Right cardiac atrium (tissue), 5 donors: ENCODE measurements around the gene GLP2R. TPM values are rescaled to one million over a fixed set of nuclear protein-coding genes. Genes with fewer than 3 reads are reported as not detected.

Source experiments
- ATAC-seq, 2 donors: fragments of 200-7000 bp; cut with Tn5 transposase; one replicate each; pipeline versions ENCODE4 v1.8.0 to v1.9.1; 2020; ENCODE audit warnings: moderate library complexity in 2 of 2, mild to moderate bottlenecking in 1 of 2
- DNase-seq, 3 donors: peaks; one replicate each; pipeline ENCODE4 v3.0.0-alpha.2; 2020
- H3K27ac ChIP-seq: one replicate; pipeline ENCODE4 v1.5.1; 2013; ENCODE audit warnings: mild to moderate bottlenecking, low read length, control low read depth, moderate library complexity
- H3K27me3 ChIP-seq: one replicate; pipeline ENCODE4 v1.6.1; 2013; ENCODE audit not compliant: control insufficient read depth, insufficient read depth
- H3K4me1 ChIP-seq: one replicate; pipeline ENCODE4 v1.6.1; 2013; ENCODE audit warnings: low read length; ENCODE audit not compliant: control insufficient read depth, insufficient read depth
- H3K4me3 ChIP-seq: one replicate; pipeline ENCODE4 v1.5.1; 2013; ENCODE audit warnings: low read length, control low read depth
- H3K9me3 ChIP-seq: one replicate; pipeline ENCODE4 v1.6.1; 2013; ENCODE audit warnings: low read length; ENCODE audit not compliant: control insufficient read depth
- WGBS: extraction: QIAGEN DNeasy Blood & Tissue Kit; methylation state at CpG from one replicate; pipeline ENCODE4 v1.1.7; 2013; 5-methylcytosine and 5-hydroxymethylcytosine counted together
- intact Hi-C, 4 donors: fragments of 100-400 bp; cut with DNase I; formaldehyde crosslinking; loops; one replicate each; pipeline versions ENCODE4 v1.11.0 to v1.14.0; 2022 to 2023
- polyA plus RNA-seq: library from polyadenylated mRNA; stranded (reverse); fragments of 200-250 nt; gene quantifications from one replicate; pipeline ENCODE4 v1.2.3, GENCODE V29; 2013
- total RNA-seq, 4 donors: library from RNA; stranded (reverse); fragmentation: NEBNext Ultra II Directional; extraction: Animal tissue kit (Norgen Biotek cat#: 25700); gene quantifications; one replicate each; pipeline ENCODE4 v1.2.1, GENCODE V29; 2021
- donor health status: healthy with polysubstance abuse.
- donor health status: DM: no; HTN: yes; CAD: no.
- donor health status: DM: no; HTN: no; CAD: no.
- donor health status: DM: no; HTN: yes; CAD: no; lungs with severe emphysema.
- donor health status: DM: yes; HTN: yes; CAD: no.

GLP2R gene
- total and polyA plus RNA-seq, 5 donors = 0.56 to 4.3 (median 0.77) TPM

- WGBS = 64% methylated on average over 3 of the region's 3 CpGs
- ATAC-seq (no peak), DNase-seq (no peak)
- Histone ChIP-seq H3K27ac (peak overlapping the region; percentile 84), H3K9me3 (no peaks in the 10 kb centered on the region), H3K4me1 (no peaks in the 10 kb centered on the region), H3K27me3 (no peaks in the 10 kb centered on the region), H3K4me3 (no peak overlapping the region)
- intact Hi-C loops = no loop called here
Observed at GRCh38 chr17:9798008-9798407, 27.7 kb upstream of the GLP2R start.

DNA sequence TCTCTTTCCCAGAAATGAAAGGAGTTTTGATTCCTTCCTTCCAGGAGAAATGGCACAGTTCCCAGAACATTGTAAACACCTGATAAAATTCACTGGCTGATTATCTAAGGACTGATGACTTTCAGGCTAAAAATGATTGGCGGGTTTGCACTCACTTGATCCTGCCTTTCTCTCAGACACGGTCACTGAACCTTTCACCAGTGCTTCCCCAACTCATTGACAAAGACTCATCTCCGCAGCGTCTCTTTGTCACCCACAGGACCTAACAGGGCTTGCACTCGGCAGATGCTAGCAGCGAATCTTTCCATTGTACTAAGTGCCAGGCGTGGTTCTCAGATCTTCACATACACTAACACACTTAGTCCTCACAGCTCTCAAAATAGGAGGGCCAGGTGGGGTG is 27.0 kb upstream of the GLP2R start:
- no peaks in the 10 kb centered on the region for H3K4me1 ChIP-seq
- H3K4me3 ChIP-seq = no peak overlapping the region
- intact Hi-C loops = no loop called here
- peak overlapping the region; percentile 84 for H3K27ac ChIP-seq
- DNase-seq (no peak), ATAC-seq (peak; percentile 79 to 81)
- no peaks in the 10 kb centered on the region for H3K27me3 ChIP-seq
- H3K9me3 ChIP-seq = no peaks in the 10 kb centered on the region
- WGBS = 54% methylated on average over 7 of the region's 7 CpGs

- intact Hi-C loops = no loop called here
- no peak for ATAC-seq
- 25% methylated on average over 2 of the region's 2 CpGs for WGBS
- no peak overlapping the region for H3K4me3 ChIP-seq
- no peak for DNase-seq
- H3K9me3 ChIP-seq = no peaks in the 10 kb centered on the region
- H3K4me1 ChIP-seq = no peaks in the 10 kb centered on the region
- H3K27me3 ChIP-seq = no peaks in the 10 kb centered on the region
- H3K27ac ChIP-seq = no peak overlapping the region
Observed at GRCh38 chr17:9801505-9801904, 24.2 kb upstream of the GLP2R start.

- ATAC-seq (peak; percentile 45 to 55), DNase-seq (peak in 2 of 3 donors; percentile 16 to 65)
- WGBS = 44% methylated on average over 13 of the region's 13 CpGs
- Histone ChIP-seq H3K27me3 (no peaks in the 10 kb centered on the region), H3K27ac (peak overlapping the region; percentile 77), H3K4me3 (no peak overlapping the region), H3K9me3 (no peaks in the 10 kb centered on the region), H3K4me1 (no peaks in the 10 kb centered on the region)
- intact Hi-C loops = no loop called here
Observed at GRCh38 chr17:9802294-9802693, 23.4 kb upstream of the GLP2R start.

DNA sequence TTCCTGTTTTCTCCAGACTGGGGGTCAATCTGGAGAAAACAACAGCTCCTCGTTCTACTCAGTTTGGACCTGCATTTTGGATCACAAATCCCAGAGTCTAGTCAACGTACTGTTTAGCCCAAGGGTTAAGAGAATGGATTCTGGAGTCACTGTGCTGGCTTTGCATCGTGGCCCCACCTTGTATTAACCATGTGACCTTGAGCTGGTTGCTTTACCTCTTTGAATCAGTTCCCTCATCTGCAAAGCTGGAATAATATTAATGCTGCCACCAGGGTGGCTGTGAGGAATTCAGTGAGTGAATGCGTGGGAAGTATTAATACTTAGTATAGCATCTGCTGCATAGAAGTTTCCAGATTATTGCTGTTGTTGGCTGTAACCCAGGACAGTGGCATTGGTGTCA is 23.0 kb upstream of the GLP2R start:
- no peaks in the 10 kb centered on the region for H3K9me3 ChIP-seq
- WGBS = 47% methylated on average over 4 of the region's 4 CpGs
- intact Hi-C loops = no loop called here
- no peak for ATAC-seq
- H3K4me1 ChIP-seq = no peaks in the 10 kb centered on the region
- DNase-seq = no peak
- no peak overlapping the region for H3K4me3 ChIP-seq
- peak overlapping the region; percentile 77 for H3K27ac ChIP-seq
- no peaks in the 10 kb centered on the region for H3K27me3 ChIP-seq

DNA sequence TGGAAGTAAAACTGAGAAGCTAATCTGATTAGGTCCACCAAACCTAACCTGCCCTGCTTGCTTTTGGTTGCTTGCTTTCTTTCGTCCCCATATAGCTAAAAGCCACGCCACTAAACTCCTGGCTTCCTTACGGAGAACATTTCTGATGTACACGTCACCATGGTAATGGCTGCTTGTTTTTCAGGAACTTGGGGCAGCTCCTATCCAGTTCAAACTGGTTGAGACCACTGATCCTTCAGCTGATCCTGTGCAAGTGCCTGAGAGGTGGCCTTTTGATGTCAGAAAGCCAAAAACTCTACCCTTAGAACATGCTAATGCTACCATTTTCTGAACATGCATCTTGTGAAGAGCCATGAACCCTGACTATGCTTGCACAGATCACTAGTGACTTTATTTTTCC is 20.0 kb upstream of the GLP2R start:
- no peaks in the 10 kb centered on the region for H3K27me3 ChIP-seq
- no peaks in the 10 kb centered on the region for H3K9me3 ChIP-seq
- intact Hi-C loops = no loop called here
- DNase-seq (no peak), ATAC-seq (no peak)
- no peak overlapping the region for H3K4me3 ChIP-seq
- 89% methylated on average over 4 of the region's 4 CpGs for WGBS
- no peak overlapping the region for H3K27ac ChIP-seq
- peaks cover 2% of the 10 kb centered on the region for H3K4me1 ChIP-seq

DNA sequence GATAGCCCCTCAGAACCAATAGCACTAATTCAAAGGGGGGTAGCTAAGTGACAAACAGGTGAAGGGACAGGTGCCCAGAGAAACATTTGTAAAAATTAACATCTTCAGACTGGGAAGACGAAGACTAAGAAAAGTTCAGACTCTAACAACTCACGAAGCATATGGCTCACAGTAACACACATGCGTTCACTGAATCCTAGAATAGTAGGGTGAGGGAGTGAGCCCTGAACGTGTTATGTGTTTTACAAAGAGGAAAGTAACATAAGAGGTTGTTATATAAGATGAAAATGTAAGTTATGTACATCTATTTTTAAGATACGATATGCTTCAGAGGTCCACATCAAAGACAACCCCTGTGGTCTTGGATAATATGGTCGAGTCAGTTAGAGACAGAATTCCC is 19.0 kb upstream of the GLP2R start:
- 64% methylated on average over 6 of the region's 6 CpGs for WGBS
- H3K9me3 ChIP-seq = no peaks in the 10 kb centered on the region
- no peaks in the 10 kb centered on the region for H3K27me3 ChIP-seq
- intact Hi-C loops = no loop called here
- H3K27ac ChIP-seq = no peak overlapping the region
- H3K4me1 ChIP-seq = peaks cover 5% of the 10 kb centered on the region
- H3K4me3 ChIP-seq = no peak overlapping the region
- no peak for ATAC-seq
- no peak for DNase-seq

- intact Hi-C loops = no loop called here
- WGBS = 83% methylated on average over 8 of the region's 8 CpGs
- Histone ChIP-seq H3K27me3 (no peaks in the 10 kb centered on the region), H3K4me3 (no peak overlapping the region), H3K9me3 (no peaks in the 10 kb centered on the region), H3K27ac (peak overlapping the region; percentile 91), H3K4me1 (peaks cover 5% of the 10 kb centered on the region)
- DNase-seq (no peak), ATAC-seq (no peak)
Observed at GRCh38 chr17:9809409-9809808, 16.3 kb upstream of the GLP2R start.

GRCh38 chr17:9810100-9810949 is 15.4 kb upstream of the GLP2R start:
- Histone ChIP-seq H3K4me1 (peaks cover 5% of the 10 kb centered on the region), H3K4me3 (no peak overlapping the region), H3K27me3 (no peaks in the 10 kb centered on the region), H3K9me3 (no peaks in the 10 kb centered on the region), H3K27ac (peak overlapping the region; percentile 91)
- WGBS = 53% methylated on average over 4 of the region's 4 CpGs
- ATAC-seq (peak; percentile 73 to 75), DNase-seq (peak in 1 of 3 donors; percentile 19)
- intact Hi-C loops = no loop called here

DNA sequence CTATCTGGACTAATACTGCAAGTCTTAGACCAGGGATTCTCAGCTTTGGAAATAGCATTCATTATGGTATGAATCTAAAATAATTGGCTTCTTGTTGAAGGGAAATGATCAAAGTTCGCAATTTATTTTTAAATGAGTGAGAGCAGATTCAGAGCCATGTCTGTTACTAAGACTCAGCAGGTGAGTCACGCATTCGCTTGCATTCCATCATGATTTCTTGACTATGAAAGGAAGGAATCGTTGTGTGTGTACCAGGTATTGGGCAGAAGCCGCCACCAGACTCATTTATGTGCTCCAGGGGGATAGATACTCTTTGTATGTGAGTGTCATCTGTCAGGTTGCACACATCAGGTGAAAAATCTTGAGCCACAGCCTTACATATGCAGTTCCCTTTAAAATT is 14.6 kb upstream of the GLP2R start:
- WGBS = 86% methylated on average over 5 of the region's 5 CpGs
- peaks cover 5% of the 10 kb centered on the region for H3K4me1 ChIP-seq
- no peak for ATAC-seq
- intact Hi-C loops = no loop called here
- H3K9me3 ChIP-seq = no peaks in the 10 kb centered on the region
- no peak for DNase-seq
- no peak overlapping the region for H3K4me3 ChIP-seq
- H3K27ac ChIP-seq = peak overlapping the region; percentile 89
- H3K27me3 ChIP-seq = no peaks in the 10 kb centered on the region

DNA sequence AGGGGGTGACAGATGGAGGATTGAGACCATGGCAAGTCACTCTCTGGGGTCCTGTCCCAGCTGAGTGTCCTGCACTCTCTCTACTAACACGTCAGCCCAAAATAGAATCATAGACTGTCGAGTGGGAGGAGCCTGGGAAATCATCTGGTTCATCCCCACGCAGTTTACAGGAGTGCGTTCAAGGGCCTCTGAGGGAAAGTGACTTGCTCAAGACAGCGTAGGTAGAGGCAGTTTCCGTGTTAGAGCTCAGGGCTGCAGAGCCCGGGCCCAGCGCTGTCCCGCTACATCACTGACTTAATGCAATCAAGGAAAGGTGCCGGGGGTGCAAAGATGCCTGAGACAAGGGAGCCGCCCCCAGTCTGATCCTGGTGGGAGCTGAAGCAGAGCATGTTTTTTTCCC is 14.2 kb upstream of the GLP2R start:
- Histone ChIP-seq H3K4me1 (peaks cover 5% of the 10 kb centered on the region), H3K27me3 (no peaks in the 10 kb centered on the region), H3K27ac (peak overlapping the region; percentile 89), H3K4me3 (no peak overlapping the region), H3K9me3 (no peaks in the 10 kb centered on the region)
- intact Hi-C loops = no loop called here
- no peak for DNase-seq
- WGBS = 39% methylated on average over 11 of the region's 11 CpGs
- peak; percentile 80 to 84 for ATAC-seq
